Neutrophil (primary cell): ENCODE results near the gene SNX10.

Source experiments
- H3K27ac ChIP-seq: fragments of 200-600 bp; sonication (generic); 2 replicates; pipeline ENCODE4 v1.5.1; 2016; ENCODE audit warnings: mild to moderate bottlenecking, moderate library complexity
- H3K27me3 ChIP-seq: fragments of 200-600 bp; sonication (generic); 2 replicates; pipeline ENCODE4 v1.6.0; 2016; ENCODE audit warnings: mild to moderate bottlenecking
- H3K36me3 ChIP-seq: fragments of 200-600 bp; sonication (generic); 2 replicates; pipeline ENCODE4 v1.5.1; 2017
- H3K4me1 ChIP-seq, 2 experiments: fragments of 200-600 bp in 1 of 2; sonication (generic) in 1 of 2; 1 replicate in 1 of 2; 2 replicates in 1 of 2; pipeline versions ENCODE4 v1.5.1 to v1.6.1; 2013 to 2016; ENCODE audit warnings: low read depth in 1 of 2, low read length in 1 of 2, mild to moderate bottlenecking in 1 of 2, moderate library complexity in 1 of 2; ENCODE audit not compliant: control insufficient read depth in 1 of 2, insufficient read depth in 1 of 2
- H3K4me3 ChIP-seq, 2 experiments: fragments of 200-600 bp in 1 of 2; sonication (generic) in 1 of 2; 1 replicate in 1 of 2; 2 replicates in 1 of 2; pipeline ENCODE4 v1.5.1; 2013 to 2016; ENCODE audit warnings: low read depth in 1 of 2, low read length in 1 of 2, mild to moderate bottlenecking in 1 of 2, moderate library complexity in 1 of 2
- H3K9me3 ChIP-seq: fragments of 200-600 bp; sonication (generic); 2 replicates; pipeline ENCODE4 v1.5.1; 2016
- TF ChIP-seq, protein P1 (sequence below): fragments of 200-600 bp; sonication (generic); IDR thresholded peaks from 2 replicates; pipeline ENCODE4 v1.5.1; 2016; ENCODE audit warnings: antibody characterized with exemption

SNX10 gene

DNA sequence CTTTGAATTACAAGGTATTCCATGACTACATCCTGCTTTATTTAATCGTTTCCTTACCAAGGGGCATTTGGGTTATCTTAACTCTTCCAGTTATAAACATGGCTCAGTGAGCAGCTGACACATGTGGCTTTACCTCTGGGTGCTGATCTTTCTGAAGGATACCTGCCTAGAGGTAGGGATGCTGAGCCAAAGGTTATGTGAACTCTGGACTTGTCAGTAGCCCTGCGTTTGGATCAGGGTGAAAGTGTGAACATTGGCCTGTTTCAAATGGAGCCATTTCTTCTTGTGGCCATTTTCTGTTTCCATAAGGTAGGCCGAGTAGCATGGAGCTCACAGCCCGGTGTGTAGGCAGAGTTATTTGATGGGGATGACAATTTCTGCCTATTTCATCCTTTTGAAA lies 29.2 kb downstream of the SNX10 start:
- Histone ChIP-seq H3K27ac (peak overlapping the region; percentile 82), H3K27me3 (no peaks in the 10 kb centered on the region), H3K9me3 (no peaks in the 10 kb centered on the region), H3K4me3 (no peak overlapping the region), H3K4me1 (peaks cover 50 to 51% of the 10 kb centered on the region in 2 experiments), H3K36me3 (peaks cover 16% of the 10 kb centered on the region)
- TF ChIP-seq, protein P1, sequence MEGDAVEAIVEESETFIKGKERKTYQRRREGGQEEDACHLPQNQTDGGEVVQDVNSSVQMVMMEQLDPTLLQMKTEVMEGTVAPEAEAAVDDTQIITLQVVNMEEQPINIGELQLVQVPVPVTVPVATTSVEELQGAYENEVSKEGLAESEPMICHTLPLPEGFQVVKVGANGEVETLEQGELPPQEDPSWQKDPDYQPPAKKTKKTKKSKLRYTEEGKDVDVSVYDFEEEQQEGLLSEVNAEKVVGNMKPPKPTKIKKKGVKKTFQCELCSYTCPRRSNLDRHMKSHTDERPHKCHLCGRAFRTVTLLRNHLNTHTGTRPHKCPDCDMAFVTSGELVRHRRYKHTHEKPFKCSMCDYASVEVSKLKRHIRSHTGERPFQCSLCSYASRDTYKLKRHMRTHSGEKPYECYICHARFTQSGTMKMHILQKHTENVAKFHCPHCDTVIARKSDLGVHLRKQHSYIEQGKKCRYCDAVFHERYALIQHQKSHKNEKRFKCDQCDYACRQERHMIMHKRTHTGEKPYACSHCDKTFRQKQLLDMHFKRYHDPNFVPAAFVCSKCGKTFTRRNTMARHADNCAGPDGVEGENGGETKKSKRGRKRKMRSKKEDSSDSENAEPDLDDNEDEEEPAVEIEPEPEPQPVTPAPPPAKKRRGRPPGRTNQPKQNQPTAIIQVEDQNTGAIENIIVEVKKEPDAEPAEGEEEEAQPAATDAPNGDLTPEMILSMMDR: no peak

DNA sequence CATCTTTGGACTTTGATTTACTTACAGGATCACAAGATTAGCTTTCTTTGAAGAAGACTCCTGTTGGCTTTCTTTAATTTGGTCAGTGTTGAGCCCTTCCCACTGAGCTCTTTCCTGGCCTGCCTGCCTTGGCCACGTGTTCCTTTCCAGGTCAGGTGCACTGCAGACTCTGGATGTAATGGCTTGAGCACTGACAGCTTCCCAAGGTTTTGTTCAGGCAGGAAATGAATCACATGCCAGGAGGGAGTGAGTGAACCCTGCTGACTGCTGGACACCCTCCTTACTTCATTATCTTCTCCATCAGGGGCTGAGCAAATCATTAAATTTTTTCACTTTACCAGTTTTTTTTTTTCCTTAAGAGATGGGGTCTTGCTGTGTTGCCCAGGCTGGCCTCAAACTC lies 29.8 kb downstream of the SNX10 start:
- H3K9me3 ChIP-seq: no peaks in the 10 kb centered on the region

DNA sequence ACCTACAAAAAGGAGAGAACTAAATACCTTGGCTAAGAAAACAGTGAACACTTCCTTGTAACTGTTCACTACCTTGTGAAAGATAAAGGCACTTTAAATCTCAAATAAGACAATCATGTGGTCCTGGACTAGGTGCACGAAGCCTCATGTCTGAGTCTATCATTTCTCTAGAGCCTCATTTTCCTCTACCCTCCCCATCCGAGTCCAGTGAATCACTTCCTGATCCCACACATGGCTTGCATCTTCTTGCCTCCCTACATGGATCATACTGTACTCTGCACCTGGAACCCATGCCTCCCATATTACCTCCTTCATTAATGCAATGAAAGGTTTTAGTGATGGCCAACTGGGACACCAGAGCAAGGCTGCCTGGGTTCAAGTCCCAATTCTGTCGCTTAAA lies 34.5 kb downstream of the SNX10 start:
- H3K36me3 ChIP-seq: peaks cover 7% of the 10 kb centered on the region
- H3K9me3 ChIP-seq: no peaks in the 10 kb centered on the region
- H3K27ac ChIP-seq: peak overlapping the region; percentile 0
- no peaks in the 10 kb centered on the region for H3K27me3 ChIP-seq
- H3K4me3 ChIP-seq: no peak overlapping the region
- peaks cover 38 to 43% of the 10 kb centered on the region in 2 experiments for H3K4me1 ChIP-seq
- TF ChIP-seq, protein P1: no peak

More for the DNA sequence above, 29.8 kb downstream of the SNX10 start:
- peaks cover 45% of the 10 kb centered on the region in 2 experiments for H3K4me1 ChIP-seq
- TF ChIP-seq, protein P1: no peak
- no peaks in the 10 kb centered on the region for H3K27me3 ChIP-seq
- H3K4me3 ChIP-seq: no peak overlapping the region
- H3K36me3 ChIP-seq: peaks cover 16% of the 10 kb centered on the region
- peak overlapping the region; percentile 82 for H3K27ac ChIP-seq

DNA sequence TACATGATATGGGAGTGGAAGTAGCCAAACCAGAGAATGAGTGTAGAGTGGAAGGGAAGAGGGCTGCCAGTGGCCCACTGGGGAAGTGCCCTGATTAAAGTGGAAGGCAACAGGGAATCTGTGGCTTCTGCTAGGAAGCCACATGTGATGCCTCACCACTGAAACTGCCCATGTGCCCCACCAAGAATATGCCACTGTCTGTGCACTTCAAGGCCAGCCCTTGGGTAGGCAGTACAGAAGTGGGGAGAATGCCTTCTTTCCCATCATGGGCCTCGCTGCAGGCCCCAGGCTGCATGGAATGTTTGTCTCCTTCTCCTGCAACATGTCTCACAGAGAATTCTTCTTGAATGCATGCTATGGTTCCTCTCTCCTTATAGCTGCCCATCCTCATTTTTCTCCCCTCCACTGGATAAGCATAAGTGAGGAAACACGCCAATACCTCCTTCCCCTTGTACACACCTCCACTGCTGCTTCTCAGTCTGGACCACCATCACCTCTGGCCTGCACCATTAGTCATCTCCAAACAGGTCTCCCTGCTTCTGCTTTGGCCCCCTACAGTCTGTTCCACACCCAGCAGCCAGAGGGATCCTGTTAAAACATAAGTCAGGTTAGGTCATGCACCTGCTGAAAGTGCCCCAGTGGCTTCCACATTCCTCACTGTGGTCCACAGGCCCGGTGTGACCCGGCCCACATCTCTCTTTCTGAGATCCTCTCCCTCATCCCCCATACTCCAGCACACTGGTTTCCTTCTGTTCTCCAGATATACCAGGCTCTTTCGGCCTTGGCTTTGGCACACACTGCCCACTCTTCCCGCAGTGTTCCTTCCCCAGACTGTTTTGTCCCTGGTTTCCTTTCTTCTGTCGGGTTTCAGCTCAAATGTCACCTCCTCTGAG lies 37.1 kb downstream of the SNX10 start:
- Histone ChIP-seq H3K27ac (peak overlapping the region; percentile 94), H3K27me3 (no peaks in the 10 kb centered on the region), H3K4me3 (peak overlapping the region; percentile 45 to 47), H3K9me3 (no peaks in the 10 kb centered on the region), H3K4me1 (peaks cover 56 to 68% of the 10 kb centered on the region in 2 experiments), H3K36me3 (peaks cover 3% of the 10 kb centered on the region)
- TF ChIP-seq, protein P1: no peak

DNA sequence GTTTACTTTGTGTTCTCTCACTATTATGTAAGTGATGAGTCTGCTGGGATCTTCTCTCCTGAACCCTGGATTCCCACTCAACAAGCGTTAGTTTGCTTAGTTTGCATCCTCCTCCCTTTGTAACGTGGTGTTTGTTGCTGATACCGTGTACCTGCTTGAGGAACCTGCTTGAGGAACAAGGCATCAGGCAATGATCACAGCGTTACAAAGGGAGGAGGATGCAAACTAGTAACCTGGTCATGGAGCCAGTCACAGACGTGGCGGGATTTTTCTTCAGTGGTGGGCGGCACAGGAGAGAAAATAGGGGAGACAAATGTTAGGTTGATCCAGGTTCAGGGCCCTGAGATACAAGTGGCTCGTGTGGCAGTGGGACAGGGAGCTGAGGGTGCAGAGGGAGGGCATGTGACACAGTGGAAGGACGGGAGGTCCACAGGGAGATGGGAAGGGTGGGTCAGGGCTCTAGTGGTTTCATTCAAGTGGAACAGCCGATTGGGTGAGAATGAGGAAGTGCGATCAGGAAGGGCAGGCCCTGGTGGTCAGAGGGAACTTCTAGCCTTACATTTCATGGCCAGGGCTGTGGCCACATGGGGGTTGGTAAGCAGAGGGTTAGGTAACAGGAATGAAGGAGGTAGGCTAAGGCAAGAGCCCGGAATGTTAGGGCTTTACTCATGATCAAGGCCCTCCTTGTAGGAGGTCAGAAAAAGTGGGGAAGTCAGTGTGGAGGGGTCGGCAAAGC lies 38.0 kb downstream of the SNX10 start:
- Histone ChIP-seq H3K4me3 (peak overlapping the region; percentile 45 to 47), H3K9me3 (no peaks in the 10 kb centered on the region), H3K4me1 (peaks cover 66 to 76% of the 10 kb centered on the region in 2 experiments), H3K27me3 (no peaks in the 10 kb centered on the region), H3K36me3 (peaks cover 3% of the 10 kb centered on the region), H3K27ac (peak overlapping the region; percentile 94)
- TF ChIP-seq, protein P1: peak; percentile 48
